ENCODE data around the gene CLCN6. TPM values are rescaled to one million over a fixed set of nuclear protein-coding genes. Genes with fewer than 3 reads are reported as not detected.

Gene CLCN6
- total and polyA plus RNA-seq, 2 of the 13 experiments (the other 11 are each of a cell fraction or from before 2014, with no cell fraction given) = 14.9 to 19.3 TPM

DNA sequence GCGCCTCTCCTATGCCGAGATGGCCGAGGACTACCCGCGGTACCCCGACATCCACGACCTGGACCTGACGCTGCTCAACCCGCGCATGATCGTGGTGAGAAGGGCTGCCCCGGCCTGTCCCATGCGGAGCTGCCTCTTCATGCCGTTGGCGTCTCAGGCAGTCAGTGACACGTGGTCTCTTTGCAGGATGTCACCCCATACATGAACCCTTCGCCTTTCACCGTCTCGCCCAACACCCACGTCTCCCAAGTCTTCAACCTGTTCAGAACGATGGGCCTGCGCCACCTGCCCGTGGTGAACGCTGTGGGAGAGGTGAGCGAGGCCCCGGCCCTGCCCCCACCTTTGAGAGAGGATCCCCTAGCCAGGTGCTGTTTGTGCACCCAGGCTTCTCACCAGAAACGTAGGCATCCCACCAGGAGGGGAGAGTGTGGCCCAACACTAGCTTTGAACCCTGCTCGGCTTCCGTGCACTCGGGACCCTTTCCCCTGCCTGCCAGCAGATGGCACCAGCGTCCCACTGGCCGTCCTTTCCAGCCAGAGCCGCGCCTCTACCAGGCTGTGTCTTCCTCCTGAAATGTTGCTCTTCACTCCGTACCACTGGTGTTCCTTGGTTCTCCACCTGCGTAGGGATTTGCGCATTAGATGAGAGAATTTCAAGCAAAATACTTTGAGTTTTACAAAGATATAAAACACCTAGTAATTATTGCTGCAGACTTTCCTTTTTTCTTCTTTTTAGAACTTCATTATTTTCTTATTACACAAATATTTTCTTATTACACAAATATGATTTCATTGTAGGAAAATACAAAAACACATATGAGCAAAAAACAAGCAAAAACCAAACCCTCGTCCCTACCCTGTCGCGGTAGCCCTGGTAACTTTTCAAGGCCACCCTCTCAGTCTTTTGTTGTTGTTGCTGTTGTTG is 32.6 kb downstream of the CLCN6 start (continued):
- TF ChIP-seq, protein P1, sequence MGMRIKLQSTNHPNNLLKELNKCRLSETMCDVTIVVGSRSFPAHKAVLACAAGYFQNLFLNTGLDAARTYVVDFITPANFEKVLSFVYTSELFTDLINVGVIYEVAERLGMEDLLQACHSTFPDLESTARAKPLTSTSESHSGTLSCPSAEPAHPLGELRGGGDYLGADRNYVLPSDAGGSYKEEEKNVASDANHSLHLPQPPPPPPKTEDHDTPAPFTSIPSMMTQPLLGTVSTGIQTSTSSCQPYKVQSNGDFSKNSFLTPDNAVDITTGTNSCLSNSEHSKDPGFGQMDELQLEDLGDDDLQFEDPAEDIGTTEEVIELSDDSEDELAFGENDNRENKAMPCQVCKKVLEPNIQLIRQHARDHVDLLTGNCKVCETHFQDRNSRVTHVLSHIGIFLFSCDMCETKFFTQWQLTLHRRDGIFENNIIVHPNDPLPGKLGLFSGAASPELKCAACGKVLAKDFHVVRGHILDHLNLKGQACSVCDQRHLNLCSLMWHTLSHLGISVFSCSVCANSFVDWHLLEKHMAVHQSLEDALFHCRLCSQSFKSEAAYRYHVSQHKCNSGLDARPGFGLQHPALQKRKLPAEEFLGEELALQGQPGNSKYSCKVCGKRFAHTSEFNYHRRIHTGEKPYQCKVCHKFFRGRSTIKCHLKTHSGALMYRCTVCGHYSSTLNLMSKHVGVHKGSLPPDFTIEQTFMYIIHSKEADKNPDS (CRISPR knock-in tag; IDR thresholded peaks at IDR 0.05) = no peak
- TF ChIP-seq FOXK2 (IDR thresholded peaks at IDR 0.05) = no peak
- peak; percentile 52; the same call in 1 of the 2 replicates for TF ChIP-seq IKZF5 (CRISPR knock-in tag; IDR thresholded peaks at IDR 0.05)
- TF ChIP-seq ZFP91 (CRISPR knock-in tag; IDR thresholded peaks at IDR 0.05; ENCODE audit: borderline replicate concordance) = peak; percentile 79; the same call in 1 of the 2 replicates
- no peak for TF ChIP-seq DPF2 (CRISPR knock-in tag; IDR thresholded peaks at IDR 0.05; ENCODE audit: borderline replicate concordance, low read depth)
- TF ChIP-seq CCDC6 (CRISPR knock-in tag; IDR thresholded peaks at IDR 0.05) = no peak
- TF ChIP-seq ZNF652 (CRISPR knock-in tag; IDR thresholded peaks at IDR 0.05; ENCODE audit: borderline replicate concordance, low read depth) = no peak
- no peak for TF ChIP-seq ZNF260 (CRISPR knock-in tag; IDR thresholded peaks at IDR 0.05; ENCODE audit: borderline replicate concordance, low read depth)
- peak; percentile 28; the same call in 1 of the 2 replicates for TF ChIP-seq CEBPG (CRISPR knock-in tag; IDR thresholded peaks at IDR 0.05)
- TF ChIP-seq ZNF564 (CRISPR knock-in tag; IDR thresholded peaks at IDR 0.05) = no peak
- TF ChIP-seq, protein P2, sequence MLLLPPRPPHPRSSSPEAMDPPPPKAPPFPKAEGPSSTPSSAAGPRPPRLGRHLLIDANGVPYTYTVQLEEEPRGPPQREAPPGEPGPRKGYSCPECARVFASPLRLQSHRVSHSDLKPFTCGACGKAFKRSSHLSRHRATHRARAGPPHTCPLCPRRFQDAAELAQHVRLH (CRISPR knock-in tag; IDR thresholded peaks at IDR 0.05; ENCODE audit: borderline replicate concordance, low read depth) = no peak
- TF ChIP-seq, protein P3, sequence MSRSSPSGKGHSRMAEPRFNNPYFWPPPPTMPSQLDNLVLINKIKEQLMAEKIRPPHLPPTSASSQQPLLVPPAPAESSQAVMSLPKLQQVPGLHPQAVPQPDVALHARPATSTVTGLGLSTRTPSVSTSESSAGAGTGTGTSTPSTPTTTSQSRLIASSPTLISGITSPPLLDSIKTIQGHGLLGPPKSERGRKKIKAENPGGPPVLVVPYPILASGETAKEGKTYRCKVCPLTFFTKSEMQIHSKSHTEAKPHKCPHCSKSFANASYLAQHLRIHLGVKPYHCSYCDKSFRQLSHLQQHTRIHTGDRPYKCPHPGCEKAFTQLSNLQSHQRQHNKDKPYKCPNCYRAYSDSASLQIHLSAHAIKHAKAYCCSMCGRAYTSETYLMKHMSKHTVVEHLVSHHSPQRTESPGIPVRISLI (CRISPR knock-in tag; IDR thresholded peaks at IDR 0.05; ENCODE audit: borderline replicate concordance) = no peak
- peak; percentile 43 for TF ChIP-seq TEAD3 (CRISPR knock-in tag; optimal IDR thresholded peaks at IDR 0.05; ENCODE audit: borderline replicate concordance)
- no peak for TF ChIP-seq FOXP1 (IDR thresholded peaks at IDR 0.05)
- no peak for TF ChIP-seq FOXP1 (CRISPR knock-in tag; IDR thresholded peaks at IDR 0.05)
- no peak for TF ChIP-seq ELF1 (CRISPR knock-in tag; IDR thresholded peaks at IDR 0.05)
- TF ChIP-seq NFKB2 (CRISPR knock-in tag; IDR thresholded peaks at IDR 0.05; ENCODE audit: borderline replicate concordance) = no peak; the same call in 1 of the 2 replicates
- TF ChIP-seq ZNF337 (CRISPR knock-in tag; IDR thresholded peaks at IDR 0.05; ENCODE audit: borderline replicate concordance, low read depth) = no peak
- no peak for TF ChIP-seq ZNF629 (CRISPR knock-in tag; conservative IDR thresholded peaks at IDR 0.05)
- peak; percentile 97 for TF ChIP-seq KDM3A (CRISPR knock-in tag; IDR thresholded peaks at IDR 0.05; ENCODE audit: low read depth)
- TF ChIP-seq, protein P4, sequence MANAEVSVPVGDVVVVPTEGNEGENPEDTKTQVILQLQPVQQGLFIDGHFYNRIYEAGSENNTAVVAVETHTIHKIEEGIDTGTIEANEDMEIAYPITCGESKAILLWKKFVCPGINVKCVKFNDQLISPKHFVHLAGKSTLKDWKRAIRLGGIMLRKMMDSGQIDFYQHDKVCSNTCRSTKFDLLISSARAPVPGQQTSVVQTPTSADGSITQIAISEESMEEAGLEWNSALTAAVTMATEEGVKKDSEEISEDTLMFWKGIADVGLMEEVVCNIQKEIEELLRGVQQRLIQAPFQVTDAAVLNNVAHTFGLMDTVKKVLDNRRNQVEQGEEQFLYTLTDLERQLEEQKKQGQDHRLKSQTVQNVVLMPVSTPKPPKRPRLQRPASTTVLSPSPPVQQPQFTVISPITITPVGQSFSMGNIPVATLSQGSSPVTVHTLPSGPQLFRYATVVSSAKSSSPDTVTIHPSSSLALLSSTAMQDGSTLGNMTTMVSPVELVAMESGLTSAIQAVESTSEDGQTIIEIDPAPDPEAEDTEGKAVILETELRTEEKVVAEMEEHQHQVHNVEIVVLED (CRISPR knock-in tag; IDR thresholded peaks at IDR 0.05; ENCODE audit: borderline replicate concordance) = no peak
- TF ChIP-seq ZNF577 (CRISPR knock-in tag; IDR thresholded peaks at IDR 0.05; ENCODE audit: borderline replicate concordance, low read depth) = no peak

Measured in HepG2 (cell line).